Measurements from ENCODE around the gene RNF157. TPM values are rescaled to one million over a fixed set of nuclear protein-coding genes. Genes with fewer than 3 reads are reported as not detected.
A peak's percentile ranks its signal among the peaks of the same experiment; 100 is the strongest.
"Not testable (repeated sequence)": the region's sequence is repeated elsewhere in the genome, so short reads cannot be mapped to it uniquely, and the experiment has no call there.

RNF157 gene
- total RNA-seq, 8 experiments from 2014 or later, result 1.7 to 36.9 (median 25.6) TPM

GRCh38 chr17:76267581-76268001 lies 27.3 kb upstream of the RNF157 start:
- in situ Hi-C loops (cut with MboI; ENCODE audit: low pct_unique_long_range_greater_than_20kb in 2 of 9, low sequenced_read_pairs in 9 of 9, unreplicated experiment in 9 of 9); H3K27ac ChIP-seq; ATAC-seq (replicated peaks in 6 of 8): not testable (repeated sequence)
- peak overlapping the region in 1 of 5 donors; percentile 4 for H3K4me3 ChIP-seq
- WGBS, 10 experiments, result 70 to 100% (median 98%) methylated on average over 1 to 9 of the region's 13 CpGs
- peaks cover 27 to 39% of the 10 kb centered on the region in 2 donors for H3K4me1 ChIP-seq (replicated peaks in 1 of 2)

GRCh38 chr17:76267051-76267576 lies 26.8 kb upstream of the RNF157 start:
- peak overlapping the region in 4 of 5 donors; percentile 71 to 97 (median 90) for H3K4me3 ChIP-seq
- in situ Hi-C loops (cut with MboI; ENCODE audit: low pct_unique_long_range_greater_than_20kb in 2 of 9, low sequenced_read_pairs in 9 of 9, unreplicated experiment in 9 of 9), result no loop called here
- 80 to 100% (median 100%) methylated on average over 1 to 2 of the region's 4 CpGs; no CpG with 5 or more reads in 6 of the 10 experiments for WGBS, 10 experiments
- ATAC-seq (replicated peaks in 6 of 8), result no peak
- peaks cover 22 to 35% of the 10 kb centered on the region in 2 donors for H3K4me1 ChIP-seq (replicated peaks in 1 of 2)
- no peak overlapping the region for H3K27ac ChIP-seq

DNA sequence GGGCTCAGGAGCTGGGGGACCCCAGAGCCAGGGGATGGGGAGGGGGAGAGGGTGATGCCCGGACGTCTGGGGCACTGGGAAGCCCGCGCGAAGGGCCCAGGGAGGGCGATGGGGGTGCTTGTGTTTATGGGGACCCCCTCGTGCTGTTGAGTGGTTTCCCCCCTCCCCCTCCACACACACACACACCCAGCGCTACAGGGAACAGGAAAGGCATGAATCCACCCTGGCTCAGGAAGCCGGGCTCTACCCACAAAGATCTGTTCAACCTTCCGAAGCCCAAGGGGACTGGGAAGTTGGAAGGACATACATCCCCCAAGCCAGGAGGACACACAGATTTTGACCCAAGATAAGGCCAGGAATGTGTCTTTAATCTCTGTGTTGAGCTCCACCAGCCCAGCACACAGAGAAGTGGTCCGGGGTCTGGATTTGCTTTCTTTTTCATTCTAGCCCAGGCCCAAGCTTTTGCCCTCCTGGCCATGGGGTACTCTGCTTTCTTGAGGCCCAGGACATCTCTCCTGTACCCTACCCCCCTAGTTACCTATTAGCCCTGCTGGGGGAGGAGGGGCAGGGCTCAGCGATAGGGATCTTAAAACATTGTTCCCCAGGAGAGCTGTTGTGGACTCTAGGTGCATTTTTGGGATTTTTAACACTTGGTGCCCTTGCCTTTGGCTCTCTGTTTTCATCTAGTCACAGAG lies 26.1 kb upstream of the RNF157 start:
- in situ Hi-C loops (cut with MboI; ENCODE audit: low pct_unique_long_range_greater_than_20kb in 2 of 9, low sequenced_read_pairs in 9 of 9, unreplicated experiment in 9 of 9), result no loop called here
- ATAC-seq (replicated peaks in 6 of 8), result no peak
- H3K27ac ChIP-seq, result peak overlapping the region; percentile 62 to 74
- 0 to 50% (median 45%) methylated on average over 1 to 2 of the region's 12 CpGs; no CpG with 5 or more reads in 6 of the 10 experiments for WGBS, 10 experiments
- peak overlapping the region; percentile 65 to 97 (median 84) for H3K4me3 ChIP-seq
- peaks cover 17 to 30% of the 10 kb centered on the region in 2 donors for H3K4me1 ChIP-seq (replicated peaks in 1 of 2)

DNA sequence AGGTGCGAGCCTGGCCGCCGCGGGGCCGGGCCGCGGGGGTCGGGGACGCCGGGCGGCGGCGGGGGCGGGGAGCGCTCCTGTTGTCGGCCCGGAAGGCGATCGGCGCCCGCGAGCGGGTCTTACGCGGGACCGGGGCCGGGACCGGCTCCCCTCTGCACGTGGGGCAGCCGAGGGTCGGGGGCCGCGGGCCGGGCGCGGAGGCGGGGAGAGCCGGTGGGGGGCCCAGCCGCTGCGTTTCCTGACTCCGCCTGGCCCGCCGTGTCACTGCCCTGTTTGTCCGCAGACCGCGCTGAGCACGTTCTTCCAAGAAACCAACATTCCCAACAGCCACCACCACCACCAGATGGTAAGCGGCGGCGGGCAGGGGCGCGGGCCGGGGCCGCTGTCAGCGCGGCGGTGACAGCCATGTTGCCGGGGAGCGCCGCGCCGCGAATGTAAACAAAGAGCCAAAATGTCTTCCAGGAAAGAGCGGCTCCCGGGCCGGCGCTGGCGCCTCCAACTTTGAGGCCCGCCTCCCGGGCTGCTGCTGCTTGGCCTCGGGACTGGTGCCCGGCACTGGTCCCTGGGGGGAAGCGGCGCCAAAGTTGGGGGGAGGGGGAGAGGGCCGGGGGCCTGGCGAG lies 25.4 kb upstream of the RNF157 start:
- ATAC-seq (replicated peaks in 6 of 8), result peak in 4 of 8 experiments; percentile 1 to 9 (median 2)

GRCh38 chr17:76264755-76265623 lies 24.7 kb upstream of the RNF157 start, which contains the start of gene UBALD2:
Gene UBALD2 (plus strand): TSS chr17:76265348. CDS start chr17:76265506, 158 bp downstream.
- ATAC-seq (replicated peaks in 6 of 8), result peak; percentile 83 to 95 (median 94)
- Histone ChIP-seq H3K27ac (peak within 1 kb of the TSS; percentile 62 to 74), H3K4me3 (peak within 1 kb of the TSS; percentile 65 to 97 (median 84)), H3K4me1 (replicated peaks in 1 of 2) (peaks cover 19 to 30% of the 10 kb centered on the region in 2 donors)
- 0 to 1% (median 0%) methylated on average over 1 to 23 of the region's 94 CpGs; no CpG with 5 or more reads in 1 of the 10 experiments for WGBS, 10 experiments
- in situ Hi-C loops (cut with MboI; ENCODE audit: low pct_unique_long_range_greater_than_20kb in 2 of 9, low sequenced_read_pairs in 9 of 9, unreplicated experiment in 9 of 9), result no loop called here

More for the DNA sequence above, 25.4 kb upstream of the RNF157 start:
- H3K4me3 ChIP-seq, result peak overlapping the region; percentile 65 to 97 (median 84)
- peaks cover 15 to 25% of the 10 kb centered on the region in 2 donors for H3K4me1 ChIP-seq (replicated peaks in 1 of 2)
- WGBS, 10 experiments, result 0% methylated on average over 3 of the region's 76 CpGs; no CpG with 5 or more reads in 9 of the 10 experiments
- in situ Hi-C loops (cut with MboI; ENCODE audit: low pct_unique_long_range_greater_than_20kb in 2 of 9, low sequenced_read_pairs in 9 of 9, unreplicated experiment in 9 of 9), result no loop called here
- H3K27ac ChIP-seq, result peak overlapping the region; percentile 62 to 74

DNA sequence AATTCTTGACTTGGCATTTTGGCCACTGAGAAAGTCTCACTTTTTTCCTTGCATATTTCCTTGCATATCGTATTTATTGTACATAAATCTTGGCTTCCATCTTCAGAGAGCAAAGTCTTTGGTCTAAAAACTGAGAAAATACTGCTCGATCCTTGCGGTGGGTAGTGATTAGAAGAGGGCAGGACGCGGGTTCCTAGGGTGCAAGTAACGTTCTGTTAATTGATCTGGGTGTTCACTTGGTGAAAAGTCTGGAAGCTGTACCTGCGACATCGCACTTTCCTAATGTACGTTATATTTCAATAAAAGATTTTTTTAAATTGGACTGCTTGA lies 24.1 kb upstream of the RNF157 start:
- ATAC-seq (replicated peaks in 6 of 8), result no peak
- H3K4me1 ChIP-seq (replicated peaks in 1 of 2), result peaks cover 25 to 36% of the 10 kb centered on the region in 2 donors
- H3K4me3 ChIP-seq, result peak overlapping the region in 3 of 5 donors; percentile 1 to 9 (median 2)
- no peak overlapping the region for H3K27ac ChIP-seq
- in situ Hi-C loops (cut with MboI; ENCODE audit: low pct_unique_long_range_greater_than_20kb in 2 of 9, low sequenced_read_pairs in 9 of 9, unreplicated experiment in 9 of 9), result no loop called here
- WGBS, 10 experiments, result 1 to 83% (median 47%) methylated on average over 3 to 9 of the region's 9 CpGs

- no peak overlapping the region for H3K4me3 ChIP-seq
- no peak for ATAC-seq (replicated peaks in 6 of 8)
- WGBS, 10 experiments, result 33 to 100% (median 100%) methylated on average over 1 to 5 of the region's 5 CpGs; no CpG with 5 or more reads in 1 of the 10 experiments
- peaks cover 30 to 40% of the 10 kb centered on the region in 2 donors for H3K4me1 ChIP-seq (replicated peaks in 1 of 2)
- in situ Hi-C loops (cut with MboI; ENCODE audit: low pct_unique_long_range_greater_than_20kb in 2 of 9, low sequenced_read_pairs in 9 of 9, unreplicated experiment in 9 of 9), result no loop called here
- no peak overlapping the region for H3K27ac ChIP-seq
Measured at GRCh38 chr17:76263896-76264295, 23.6 kb upstream of the RNF157 start.

- no peak for ATAC-seq (replicated peaks in 6 of 8)
- Histone ChIP-seq H3K4me3 (no peak overlapping the region), H3K4me1 (replicated peaks in 1 of 2) (peaks cover 28 to 39% of the 10 kb centered on the region in 2 donors), H3K27ac (no peak overlapping the region)
- 40 to 80% (median 70%) methylated on average over 1 to 8 of the region's 9 CpGs; no CpG with 5 or more reads in 2 of the 10 experiments for WGBS, 10 experiments
- in situ Hi-C loops (cut with MboI; ENCODE audit: low pct_unique_long_range_greater_than_20kb in 2 of 9, low sequenced_read_pairs in 9 of 9, unreplicated experiment in 9 of 9), result no loop called here
Measured at GRCh38 chr17:76262732-76263344, 22.5 kb upstream of the RNF157 start.

GRCh38 chr17:76261421-76262215 lies 21.3 kb upstream of the RNF157 start:
- Histone ChIP-seq H3K4me3 (no peak overlapping the region), H3K4me1 (replicated peaks in 1 of 2) (peaks cover 23 to 27% of the 10 kb centered on the region in 2 donors), H3K27ac (no peak overlapping the region)
- ATAC-seq (replicated peaks in 6 of 8), result no peak
- WGBS, 10 experiments, result 70 to 100% (median 80%) methylated on average over 1 to 17 of the region's 23 CpGs; no CpG with 5 or more reads in 1 of the 10 experiments
- in situ Hi-C loops (cut with MboI; ENCODE audit: low pct_unique_long_range_greater_than_20kb in 2 of 9, low sequenced_read_pairs in 9 of 9, unreplicated experiment in 9 of 9), result no loop called here

GRCh38 chr17:76260669-76261068 lies 20.4 kb upstream of the RNF157 start:
- no peak overlapping the region for H3K27ac ChIP-seq
- no peak for ATAC-seq (replicated peaks in 6 of 8)

DNA sequence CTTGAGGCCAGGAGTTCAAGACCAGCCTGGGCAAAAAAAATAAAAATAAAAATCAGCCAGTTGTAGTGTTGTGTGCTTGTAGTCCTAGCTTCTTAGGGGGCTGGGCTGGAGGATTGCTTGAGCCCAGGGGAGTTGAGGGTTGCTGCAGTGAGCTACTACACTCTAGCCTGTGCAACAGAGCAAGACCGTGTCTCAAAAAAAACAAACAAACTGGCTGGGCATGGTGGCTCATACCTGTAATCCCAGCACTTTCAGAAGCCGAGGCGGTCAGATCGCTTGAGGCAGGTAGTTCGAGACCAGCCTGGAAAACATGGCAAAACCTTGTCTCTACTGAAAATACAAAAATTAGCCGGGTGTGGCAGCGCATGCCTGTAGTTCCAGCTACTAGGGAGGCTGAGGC lies 19.9 kb upstream of the RNF157 start:
- WGBS, 10 experiments, result 83 to 100% (median 94%) methylated on average over 2 to 7 of the region's 7 CpGs; no CpG with 5 or more reads in 4 of the 10 experiments
- Histone ChIP-seq H3K4me3 (no peak overlapping the region), H3K4me1 (replicated peaks in 1 of 2) (peaks cover 22 to 26% of the 10 kb centered on the region in 2 donors), H3K27ac (peak overlapping the region in 1 of 2 donors; percentile 15)
- in situ Hi-C loops (cut with MboI; ENCODE audit: low pct_unique_long_range_greater_than_20kb in 2 of 9, low sequenced_read_pairs in 9 of 9, unreplicated experiment in 9 of 9), result no loop called here
- no peak for ATAC-seq (replicated peaks in 6 of 8)

More at GRCh38 chr17:76260669-76261068, 20.4 kb upstream of the RNF157 start:
- in situ Hi-C loops (cut with MboI; ENCODE audit: low pct_unique_long_range_greater_than_20kb in 2 of 9, low sequenced_read_pairs in 9 of 9, unreplicated experiment in 9 of 9), result no loop called here
- no peak overlapping the region for H3K4me3 ChIP-seq
- 73 to 100% (median 83%) methylated on average over 1 to 5 of the region's 5 CpGs; no CpG with 5 or more reads in 1 of the 10 experiments for WGBS, 10 experiments
- H3K4me1 ChIP-seq (replicated peaks in 1 of 2), result peaks cover 22 to 26% of the 10 kb centered on the region in 2 donors

All from motor neuron (in vitro differentiated cells).